Peyer's patch (tissue), 4 donors: Measurements from ENCODE around the gene SYNC. TPM values are rescaled to one million over a fixed set of nuclear protein-coding genes. Genes with fewer than 3 reads are reported as not detected.
A peak's percentile ranks its signal among the peaks of the same experiment; 100 is the strongest.

Experiments used
- DNase-seq, 3 donors: peaks; one replicate each; pipeline ENCODE4 v3.0.0-alpha.2; 2017 to 2019
- H3K27ac ChIP-seq, 4 donors: fragments of 200-600 bp; sonication (generic); one replicate each; pipeline ENCODE4 v1.5.1; 2016 to 2019
- H3K27me3 ChIP-seq, 2 donors: fragments of 200-600 bp; sonication (generic); one replicate each; pipeline ENCODE4 v1.5.1; 2019
- H3K36me3 ChIP-seq, 3 donors: fragments of 200-600 bp; sonication (generic); one replicate each; pipeline ENCODE4 v1.5.1; 2016 to 2019
- H3K4me1 ChIP-seq, 4 donors: fragments of 200-600 bp; sonication (generic); one replicate each; pipeline ENCODE4 v1.5.1; 2016 to 2019
- H3K4me3 ChIP-seq, 4 donors: fragments of 200-600 bp; sonication (generic); 1 replicate in 3 of 4; 2 replicates in 1 of 4; pipeline ENCODE4 v1.5.1; 2016 to 2019; ENCODE audit warnings: mild to moderate bottlenecking in 1 of 4
- H3K9me3 ChIP-seq, 4 donors: fragments of 200-600 bp; sonication (generic); one replicate each; pipeline ENCODE4 v1.5.1; 2016 to 2019; ENCODE audit warnings: mild to moderate bottlenecking in 1 of 4
- CTCF ChIP-seq, 6 experiments: fragments of 450-650 bp in 4 of 6; fragments of 200-600 bp in 2 of 6; sonication (generic) in 1 of 6; IDR thresholded peaks; one replicate each; pipeline ENCODE4 v1.5.1; 2017 to 2019; ENCODE audit warnings: antibody characterized with exemption in 6 of 6, mild to moderate bottlenecking in 3 of 6, moderate library complexity in 1 of 6
- POLR2A ChIP-seq, 2 donors: fragments of 450-650 bp; IDR thresholded peaks; one replicate each; pipeline ENCODE4 v1.5.1; 2017; ENCODE audit warnings: antibody characterized with exemption in 2 of 2, mild to moderate bottlenecking in 2 of 2, moderate library complexity in 2 of 2
- total RNA-seq, 4 donors: library from RNA; depleted of rRNA; stranded (reverse); fragments of >200 nt; gene quantifications; one replicate each; pipeline ENCODE4 v1.1.0, GENCODE V29; 2016

Gene SYNC
- total RNA-seq, 4 donors from 2014 or later: 8.3 to 19.8 (median 9.2) TPM

- Histone ChIP-seq H3K27ac (no peak overlapping the region), H3K36me3 (no peaks in the 10 kb centered on the region), H3K4me1 (peaks cover 0 to 9% (median 0%) of the 10 kb centered on the region in 4 donors), H3K9me3 (no peaks in the 10 kb centered on the region), H3K4me3 (no peak overlapping the region), H3K27me3 (no peaks in the 10 kb centered on the region)
- TF ChIP-seq CTCF (IDR thresholded peaks at IDR 0.05) (no peak), POLR2A (IDR thresholded peaks at IDR 0.05) (no peak)
- DNase-seq: peak in 1 of 3 donors; percentile 8
These were observed 6.5 kb downstream of the SYNC start for GRCh38 chr1:32696041-32696440.

- Histone ChIP-seq H3K27ac (peak overlapping the region in 1 of 4 donors; percentile 35), H3K4me1 (peaks cover 0 to 5% (median 0%) of the 10 kb centered on the region in 4 donors), H3K9me3 (no peaks in the 10 kb centered on the region), H3K36me3 (no peaks in the 10 kb centered on the region), H3K4me3 (no peak overlapping the region), H3K27me3 (no peaks in the 10 kb centered on the region)
- TF ChIP-seq CTCF (IDR thresholded peaks at IDR 0.05): no peak
- no peak for TF ChIP-seq POLR2A (IDR thresholded peaks at IDR 0.05)
- peak in 2 of 3 donors; percentile 56 to 71 for DNase-seq
These were observed 7.3 kb downstream of the SYNC start for GRCh38 chr1:32695098-32695904.

- DNase-seq: peak in 2 of 3 donors; percentile 8 to 14
- no peaks in the 10 kb centered on the region for H3K27me3 ChIP-seq
- TF ChIP-seq POLR2A (IDR thresholded peaks at IDR 0.05): no peak
- no peak for TF ChIP-seq CTCF (IDR thresholded peaks at IDR 0.05)
- peaks cover 0 to 5% (median 0%) of the 10 kb centered on the region in 4 donors for H3K4me1 ChIP-seq
- no peaks in the 10 kb centered on the region for H3K36me3 ChIP-seq
- no peaks in the 10 kb centered on the region for H3K9me3 ChIP-seq
- peak overlapping the region in 1 of 4 donors; percentile 41 for H3K27ac ChIP-seq
- H3K4me3 ChIP-seq: no peak overlapping the region
These were observed 9.0 kb downstream of the SYNC start for GRCh38 chr1:32693455-32694174.

- Histone ChIP-seq H3K9me3 (no peaks in the 10 kb centered on the region), H3K4me1 (peaks cover 0 to 24% (median 0%) of the 10 kb centered on the region in 4 donors), H3K27ac (no peak overlapping the region), H3K27me3 (no peaks in the 10 kb centered on the region), H3K36me3 (peaks cover 0 to 27% (median 0%) of the 10 kb centered on the region in 3 donors), H3K4me3 (no peak overlapping the region)
- no peak for DNase-seq
- no peak for TF ChIP-seq CTCF (IDR thresholded peaks at IDR 0.05)
- no peak for TF ChIP-seq POLR2A (IDR thresholded peaks at IDR 0.05)
These were observed 16.2 kb downstream of the SYNC start for GRCh38 chr1:32686387-32686786.

- no peak for DNase-seq
- peaks cover 0 to 31% (median 0%) of the 10 kb centered on the region in 4 donors for H3K4me1 ChIP-seq
- TF ChIP-seq POLR2A (IDR thresholded peaks at IDR 0.05) (no peak), CTCF (IDR thresholded peaks at IDR 0.05) (no peak)
- H3K27me3 ChIP-seq: no peaks in the 10 kb centered on the region
- no peak overlapping the region for H3K4me3 ChIP-seq
- peaks cover 0 to 32% (median 0%) of the 10 kb centered on the region in 3 donors for H3K36me3 ChIP-seq
- peak overlapping the region in 2 of 4 donors; percentile 7 to 15 for H3K27ac ChIP-seq
- no peaks in the 10 kb centered on the region for H3K9me3 ChIP-seq
These were observed 17.1 kb downstream of the SYNC start for GRCh38 chr1:32685498-32685897.
